Measurements from ENCODE around the gene PRPH. TPM values are rescaled to one million over a fixed set of nuclear protein-coding genes. Genes with fewer than 3 reads are reported as not detected.
"Not testable (repeated sequence)": the region's sequence is repeated elsewhere in the genome, so short reads cannot be mapped to it uniquely, and the experiment has no call there.

Gene PRPH
- total and polyA plus RNA-seq, 9 donors: 0.15 to 1.8 (median 0.34) TPM

DNA sequence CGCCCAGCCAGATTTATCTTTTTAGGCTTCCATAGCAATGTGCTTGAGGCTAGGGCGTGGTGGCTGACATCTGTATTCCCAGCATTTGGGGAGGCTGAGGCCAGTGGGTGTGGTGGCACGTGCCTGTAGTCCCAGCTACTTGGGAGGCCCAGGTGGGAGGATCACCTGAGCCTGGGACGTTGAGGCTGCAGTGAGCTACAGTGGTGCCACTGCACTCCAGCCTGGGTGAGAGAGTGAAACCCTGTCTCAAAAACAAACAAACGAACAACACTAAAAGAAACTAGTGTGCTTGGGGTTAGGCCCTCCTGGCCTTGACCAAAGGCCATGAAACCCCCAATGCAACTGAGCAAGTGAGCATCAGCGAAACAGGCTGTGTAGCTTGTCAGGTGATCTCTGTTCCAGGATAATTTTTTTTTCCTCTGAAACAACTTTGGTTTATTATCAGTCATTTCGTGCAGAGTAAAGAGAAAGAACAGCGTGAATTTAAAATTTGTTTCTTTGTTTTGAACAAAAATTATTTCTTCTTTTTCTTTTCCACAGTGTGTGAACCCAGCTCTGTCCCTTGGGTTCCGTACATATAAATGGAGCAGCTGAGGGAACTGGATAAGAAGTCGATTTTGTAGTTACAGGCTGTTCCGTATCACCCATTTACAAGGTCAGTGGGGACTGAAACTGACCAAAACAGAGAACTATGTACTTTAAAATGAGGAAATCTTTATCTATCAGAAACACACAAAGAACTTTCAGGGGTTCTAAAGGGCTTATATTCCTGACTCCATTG, 38.9 kb upstream of the PRPH start:
- WGBS, 3 donors: 29 to 36% (median 33%) methylated on average over 11 of the region's 11 CpGs
- H3K27me3 ChIP-seq: no peaks in the 10 kb centered on the region
- peak in 1 of 5 donors; percentile 47 for DNase-seq
- no peaks in the 10 kb centered on the region for H3K9me3 ChIP-seq
- peak overlapping the region; percentile 37 to 43 for H3K27ac ChIP-seq
- H3K4me1 ChIP-seq (ENCODE audit: insufficient read depth): peaks cover 20% of the 10 kb centered on the region
- H3K4me3 ChIP-seq: no peak overlapping the region
- no peaks in the 10 kb centered on the region for H3K36me3 ChIP-seq
- TF ChIP-seq POLR2A (IDR thresholded peaks at IDR 0.05): no peak
- TF ChIP-seq EP300 (IDR thresholded peaks at IDR 0.05): no peak
- TF ChIP-seq, protein P1, sequence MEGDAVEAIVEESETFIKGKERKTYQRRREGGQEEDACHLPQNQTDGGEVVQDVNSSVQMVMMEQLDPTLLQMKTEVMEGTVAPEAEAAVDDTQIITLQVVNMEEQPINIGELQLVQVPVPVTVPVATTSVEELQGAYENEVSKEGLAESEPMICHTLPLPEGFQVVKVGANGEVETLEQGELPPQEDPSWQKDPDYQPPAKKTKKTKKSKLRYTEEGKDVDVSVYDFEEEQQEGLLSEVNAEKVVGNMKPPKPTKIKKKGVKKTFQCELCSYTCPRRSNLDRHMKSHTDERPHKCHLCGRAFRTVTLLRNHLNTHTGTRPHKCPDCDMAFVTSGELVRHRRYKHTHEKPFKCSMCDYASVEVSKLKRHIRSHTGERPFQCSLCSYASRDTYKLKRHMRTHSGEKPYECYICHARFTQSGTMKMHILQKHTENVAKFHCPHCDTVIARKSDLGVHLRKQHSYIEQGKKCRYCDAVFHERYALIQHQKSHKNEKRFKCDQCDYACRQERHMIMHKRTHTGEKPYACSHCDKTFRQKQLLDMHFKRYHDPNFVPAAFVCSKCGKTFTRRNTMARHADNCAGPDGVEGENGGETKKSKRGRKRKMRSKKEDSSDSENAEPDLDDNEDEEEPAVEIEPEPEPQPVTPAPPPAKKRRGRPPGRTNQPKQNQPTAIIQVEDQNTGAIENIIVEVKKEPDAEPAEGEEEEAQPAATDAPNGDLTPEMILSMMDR (IDR thresholded peaks at IDR 0.05): no peak
- intact Hi-C loops (cut with DNase I): no loop called here

DNA sequence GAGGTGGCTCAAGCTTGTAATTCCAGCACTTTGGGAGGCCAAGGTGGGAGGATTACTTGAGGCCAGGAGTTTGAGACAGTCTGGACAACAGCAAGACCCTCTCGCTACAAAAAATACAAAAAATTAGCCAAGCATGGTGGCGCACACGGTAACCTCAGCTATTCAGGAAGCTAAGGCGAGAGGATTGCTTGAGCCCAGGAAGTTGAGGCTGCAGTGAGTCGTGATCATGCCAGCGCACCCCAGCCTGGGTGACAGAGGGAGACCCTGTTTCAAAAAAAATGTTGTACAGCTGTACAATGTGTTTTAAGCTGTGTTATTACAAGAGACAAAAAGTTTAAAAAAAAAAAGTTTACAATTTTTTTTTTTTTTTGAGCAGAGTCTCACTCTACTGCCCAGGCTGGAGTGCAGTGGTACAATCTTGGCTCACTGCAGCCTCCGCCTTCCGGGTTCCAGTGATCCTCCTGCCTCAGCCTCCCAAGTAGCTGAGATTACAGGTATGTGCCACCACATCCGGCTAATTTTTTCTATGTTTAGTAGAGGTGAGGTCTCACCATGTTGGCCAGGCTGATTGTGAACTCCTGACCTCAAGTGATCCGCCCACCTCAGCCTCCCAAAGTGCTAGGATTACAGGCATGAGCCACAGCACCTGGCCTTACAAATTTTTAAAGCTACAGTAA, 37.3 kb upstream of the PRPH start:
- H3K36me3 ChIP-seq; H3K27ac ChIP-seq; H3K9me3 ChIP-seq; DNase-seq; H3K4me3 ChIP-seq; H3K27me3 ChIP-seq; intact Hi-C loops (cut with DNase I): not testable (repeated sequence)
- 94 to 96% (median 95%) methylated on average over 10 of the region's 10 CpGs for WGBS, 3 donors
- H3K4me1 ChIP-seq (ENCODE audit: insufficient read depth): peaks cover 20% of the 10 kb centered on the region

DNA sequence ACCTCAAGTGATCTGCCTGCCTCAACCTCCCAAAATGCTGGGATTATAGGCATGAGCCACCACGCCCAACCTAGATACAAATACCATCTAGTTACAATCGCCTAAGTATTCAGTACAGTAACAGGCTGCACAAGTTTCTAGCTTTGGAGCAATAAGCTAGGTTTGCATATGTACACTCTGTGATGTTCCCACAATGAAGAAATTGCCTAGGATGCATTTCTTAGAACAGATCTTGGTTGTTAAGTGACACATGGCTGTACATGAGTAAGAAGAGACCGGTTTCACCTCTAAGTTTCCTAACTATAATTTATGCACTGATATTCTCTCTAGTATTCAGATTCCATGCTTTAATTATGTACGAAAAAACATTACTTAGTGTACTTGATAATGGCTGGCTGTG, 35.5 kb upstream of the PRPH start:
- Histone ChIP-seq H3K27me3 (no peaks in the 10 kb centered on the region), H3K4me3 (no peak overlapping the region), H3K9me3 (no peaks in the 10 kb centered on the region), H3K36me3 (no peaks in the 10 kb centered on the region), H3K4me1 (ENCODE audit: insufficient read depth) (peaks cover 19% of the 10 kb centered on the region), H3K27ac (peak overlapping the region in 1 of 2 donors; percentile 36)
- no peak for DNase-seq
- intact Hi-C loops (cut with DNase I): no loop called here
- TF ChIP-seq EP300 (IDR thresholded peaks at IDR 0.05) (no peak), POLR2A (IDR thresholded peaks at IDR 0.05) (no peak)
- TF ChIP-seq, protein P1 (IDR thresholded peaks at IDR 0.05): no peak
- 45 to 51% (median 48%) methylated on average over 4 of the region's 4 CpGs for WGBS, 3 donors

DNA sequence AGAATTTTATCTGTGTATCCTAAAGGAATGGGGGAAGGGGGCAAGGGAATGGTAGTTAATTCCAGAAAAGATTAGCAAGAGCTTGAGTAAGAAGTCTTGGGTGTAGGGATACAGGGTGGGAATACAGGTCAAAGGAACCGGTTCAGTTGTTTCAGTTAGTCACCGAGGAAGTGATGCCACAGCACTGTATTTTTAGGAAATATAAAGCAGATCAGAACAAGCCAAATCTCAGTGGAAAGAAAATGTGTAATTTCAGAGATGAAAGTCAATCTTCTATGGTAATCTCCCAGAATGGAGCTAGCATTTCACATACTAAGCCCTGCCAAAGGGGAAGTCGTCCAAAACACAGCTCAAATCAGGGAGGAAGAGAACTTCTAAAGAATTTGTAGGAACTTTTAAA, 34.8 kb upstream of the PRPH start:
- Histone ChIP-seq H3K36me3 (no peaks in the 10 kb centered on the region), H3K9me3 (no peaks in the 10 kb centered on the region), H3K27ac (peak overlapping the region in 1 of 2 donors; percentile 36), H3K4me1 (ENCODE audit: insufficient read depth) (peaks cover 16% of the 10 kb centered on the region), H3K27me3 (no peaks in the 10 kb centered on the region), H3K4me3 (no peak overlapping the region)
- intact Hi-C loops (cut with DNase I): no loop called here
- 1 to 8% (median 2%) methylated on average over 3 of the region's 3 CpGs for WGBS, 3 donors
- peak in 2 of 5 donors; percentile 31 to 33 for DNase-seq
- TF ChIP-seq EP300 (IDR thresholded peaks at IDR 0.05) (no peak), POLR2A (IDR thresholded peaks at IDR 0.05) (no peak)
- TF ChIP-seq, protein P1 (IDR thresholded peaks at IDR 0.05): no peak
